BJ (cell line): ENCODE data around the gene FAF2. TPM values are rescaled to one million over a fixed set of nuclear protein-coding genes. Genes with fewer than 3 reads are reported as not detected.

Experiments used
- CTCF ChIA-PET: fragments of 350-600 bp; formaldehyde crosslinking; extraction: SDS; loops from one replicate; lab custom pipeline; 2021; ENCODE audit warnings: antibody characterized with exemption, inconsistent platforms; lab: Yijun Ruan, JAX
- POLR2A ChIA-PET: fragments of 300-600 bp; sonication (Branson Sonifier 250); formaldehyde crosslinking; extraction: SDS; loops from one replicate; lab custom pipeline; 2021; ENCODE audit warnings: antibody characterized with exemption; lab: Charles Lee
- DNase-seq: peaks from one replicate; pipeline ENCODE4 v3.0.0-alpha.2; 2011; ENCODE audit warnings: low read depth
- H3K27me3 ChIP-seq: 2 replicates; pipeline ENCODE4 v1.6.0; 2011; ENCODE audit warnings: low read length; ENCODE audit not compliant: control insufficient read depth, insufficient read depth
- H3K36me3 ChIP-seq: 2 replicates; pipeline ENCODE4 v1.5.1; 2011; ENCODE audit warnings: low read length; ENCODE audit not compliant: control insufficient read depth, insufficient read depth
- H3K4me3 ChIP-seq: 2 replicates; pipeline ENCODE4 v1.5.1; 2011; ENCODE audit warnings: low read depth, mild to moderate bottlenecking, control low read depth, low read length
- CTCF ChIP-seq: IDR thresholded peaks from 2 replicates; pipeline ENCODE4 v1.5.1; 2011; ENCODE audit warnings: low read depth, mild to moderate bottlenecking, control low read depth, inconsistent platforms, low read length, moderate library complexity; ENCODE audit not compliant: insufficient read depth
- polyA plus RNA-seq: library from polyadenylated mRNA; depleted of rRNA; stranded (reverse); fragments of >200 nt; gene quantifications from 2 replicates; pipeline ENCODE4 v1.2.3, GENCODE V29; 2011

The FAF2 gene
- polyA plus RNA-seq, 1 experiment: 36.9 TPM

GRCh38 chr5:176446028-176446665 is 2.0 kb upstream of the FAF2 start:
- Histone ChIP-seq H3K4me3 (no peak overlapping the region), H3K36me3 (no peaks in the 10 kb centered on the region), H3K27me3 (peaks cover 6% of the 10 kb centered on the region; the same call in 1 of the 2 replicates)
- CTCF ChIA-PET: interaction anchor here (3.3 kb wide), 1 partner anchor 30 kb away, joined by 25 read pairs; the partner anchor contains the start of gene CLTB
- POLR2A ChIA-PET: no interaction called here
- DNase-seq: no peak
- no peak for TF ChIP-seq CTCF

GRCh38 chr5:176446884-176447590 is 1.1 kb upstream of the FAF2 start:
- Histone ChIP-seq H3K27me3 (0 out of 2 replicates have a peak, but pooled peaks cover 2% of the 10 kb centered on the region), H3K36me3 (no peaks in the 10 kb centered on the region), H3K4me3 (peak overlapping the region; percentile 100)
- ChIA-PET CTCF (interaction anchor here (0.6 to 3.3 kb wide), 24 partner anchors 8 to 155 kb away, joined by 3 to 25 read pairs (median 4); partner anchors contain the start of gene CLTB), POLR2A (interaction anchor here (0.8 kb wide), 1 partner anchor 91 kb away, joined by 3 read pairs; no protein-coding TSS in a partner anchor)
- no peak for DNase-seq
- no peak for TF ChIP-seq CTCF

GRCh38 chr5:176447591-176447977 is 601 bp upstream of the FAF2 start:
- ChIA-PET CTCF (interaction anchor here (0.6 to 3.3 kb wide), 25 partner anchors 9 to 154 kb away, joined by 3 to 25 read pairs (median 4); partner anchors contain the start of gene CLTB), POLR2A (interaction anchor here (0.8 kb wide), 1 partner anchor 90 kb away, joined by 3 read pairs; no protein-coding TSS in a partner anchor)
- no peaks in the 10 kb centered on the region; the same call in 1 of the 2 replicates for H3K36me3 ChIP-seq
- H3K4me3 ChIP-seq: peak overlapping the region; percentile 100
- no peaks in the 10 kb centered on the region for H3K27me3 ChIP-seq
- TF ChIP-seq CTCF: peak; percentile 33
- no peak for DNase-seq

- Histone ChIP-seq H3K27me3 (no peaks in the 10 kb centered on the region), H3K36me3 (no peaks in the 10 kb centered on the region; the same call in 1 of the 2 replicates), H3K4me3 (no peak overlapping the region)
- CTCF ChIA-PET: interaction anchor here (1.0 kb wide), 1 partner anchor 21 kb away, joined by 3 read pairs; no protein-coding TSS in a partner anchor
- TF ChIP-seq CTCF: no peak
- DNase-seq: no peak
- POLR2A ChIA-PET: no interaction called here
Observed at GRCh38 chr5:176450077-176450476, 1.9 kb downstream of the FAF2 start.
